ENCODE results near the gene BCS1L.

Gene BCS1L

GRCh38 chr2:218662377-218662776 is 2.9 kb downstream of the BCS1L start:
- no peak overlapping the region for H3K4me3 ChIP-seq (ENCODE audit: low read length)
- peaks cover 40% of the 10 kb centered on the region for H3K79me2 ChIP-seq (ENCODE audit: low read length)
- H3F3A ChIP-seq (ENCODE audit: insufficient read depth, low read length) = no peaks in the 10 kb centered on the region
- TF ChIP-seq CTCF (IDR thresholded peaks at IDR 0.05; ENCODE audit: low read length) = no peak
- no peaks in the 10 kb centered on the region for H4K20me1 ChIP-seq (ENCODE audit: insufficient read depth, low read length)
- no peaks in the 10 kb centered on the region for H3K9me3 ChIP-seq (replicated peaks; ENCODE audit: insufficient read depth, low read length)
- H3K9me2 ChIP-seq (replicated peaks; ENCODE audit: insufficient read depth, low read length) = no peaks in the 10 kb centered on the region
- H2AFZ ChIP-seq (ENCODE audit: low read length) = no peak overlapping the region
- no peaks in the 10 kb centered on the region for H3K27me3 ChIP-seq (replicated peaks; ENCODE audit: insufficient read depth, low read length)
- H3K9ac ChIP-seq (ENCODE audit: low read length) = no peak overlapping the region
- no peak overlapping the region for H3K4me2 ChIP-seq (ENCODE audit: low read depth, low read length)
- peaks cover 13% of the 10 kb centered on the region for H3K4me1 ChIP-seq (ENCODE audit: low read length)
- DNase-seq = no peak
- H3K36me3 ChIP-seq (replicated peaks; ENCODE audit: insufficient read depth, low read length) = 0 out of 2 replicates have a peak, but pooled peaks cover 3% of the 10 kb centered on the region
- no peak overlapping the region for H3K27ac ChIP-seq (ENCODE audit: low read length)

GRCh38 chr2:218662827-218663226 is 3.3 kb downstream of the BCS1L start:
- Histone ChIP-seq H3K27ac (ENCODE audit: low read length) (no peak overlapping the region), H3K9ac (ENCODE audit: low read length) (no peak overlapping the region)

GRCh38 chr2:218663901-218664300 is 4.4 kb downstream of the BCS1L start:
- no peak for DNase-seq
- no peak overlapping the region for H3K9ac ChIP-seq (ENCODE audit: low read length)
- no peaks in the 10 kb centered on the region for H3F3A ChIP-seq (ENCODE audit: insufficient read depth, low read length)
- no peaks in the 10 kb centered on the region for H3K9me2 ChIP-seq (replicated peaks; ENCODE audit: insufficient read depth, low read length)
- no peaks in the 10 kb centered on the region for H3K9me3 ChIP-seq (replicated peaks; ENCODE audit: insufficient read depth, low read length)
- no peaks in the 10 kb centered on the region for H4K20me1 ChIP-seq (ENCODE audit: insufficient read depth, low read length)
- TF ChIP-seq CTCF (IDR thresholded peaks at IDR 0.05; ENCODE audit: low read length) (no peak), EZH2phosphoT487 (IDR thresholded peaks at IDR 0.05; ENCODE audit: low read length) (no peak), EZH2 (optimal IDR thresholded peaks at IDR 0.05; ENCODE audit: low read depth, low read length) (no peak)
- H3K36me3 ChIP-seq (replicated peaks; ENCODE audit: insufficient read depth, low read length) = 0 out of 2 replicates have a peak, but pooled peaks cover 3% of the 10 kb centered on the region
- no peak overlapping the region for H2AFZ ChIP-seq (ENCODE audit: low read length)
- no peaks in the 10 kb centered on the region for H3K27me3 ChIP-seq (replicated peaks; ENCODE audit: insufficient read depth, low read length)
- no peak overlapping the region for H3K4me3 ChIP-seq (ENCODE audit: low read length)
- H3K4me2 ChIP-seq (ENCODE audit: low read depth, low read length) = no peak overlapping the region
- no peak overlapping the region for H3K27ac ChIP-seq (ENCODE audit: low read length)
- H3K79me2 ChIP-seq (ENCODE audit: low read length) = peaks cover 25% of the 10 kb centered on the region
- H3K4me1 ChIP-seq (ENCODE audit: low read length) = peaks cover 8% of the 10 kb centered on the region; the same call in 1 of the 2 replicates

More at GRCh38 chr2:218662827-218663226, 3.3 kb downstream of the BCS1L start:
- Histone ChIP-seq H3K4me1 (ENCODE audit: low read length) (peaks cover 11% of the 10 kb centered on the region), H3K27me3 (replicated peaks; ENCODE audit: insufficient read depth, low read length) (no peaks in the 10 kb centered on the region), H3F3A (ENCODE audit: insufficient read depth, low read length) (no peaks in the 10 kb centered on the region), H3K4me2 (ENCODE audit: low read depth, low read length) (no peak overlapping the region), H2AFZ (ENCODE audit: low read length) (no peak overlapping the region), H3K9me3 (replicated peaks; ENCODE audit: insufficient read depth, low read length) (no peaks in the 10 kb centered on the region), H3K4me3 (ENCODE audit: low read length) (no peak overlapping the region), H3K9me2 (replicated peaks; ENCODE audit: insufficient read depth, low read length) (no peaks in the 10 kb centered on the region), H3K79me2 (ENCODE audit: low read length) (peaks cover 36% of the 10 kb centered on the region), H4K20me1 (ENCODE audit: insufficient read depth, low read length) (no peaks in the 10 kb centered on the region), H3K36me3 (replicated peaks; ENCODE audit: insufficient read depth, low read length) (0 out of 2 replicates have a peak, but pooled peaks cover 3% of the 10 kb centered on the region)
- DNase-seq = no peak
- TF ChIP-seq CTCF (IDR thresholded peaks at IDR 0.05; ENCODE audit: low read length) (no peak), EZH2 (optimal IDR thresholded peaks at IDR 0.05; ENCODE audit: low read depth, low read length) (no peak), EZH2phosphoT487 (IDR thresholded peaks at IDR 0.05; ENCODE audit: low read length) (no peak)
